Colonic mucosa (tissue), 4 donors: ENCODE data around the gene HINT2. TPM values are rescaled to one million over a fixed set of nuclear protein-coding genes. Genes with fewer than 3 reads are reported as not detected.

Source experiments
- DNase-seq: peaks from one replicate; pipeline ENCODE4 v3.0.0-alpha.2; 2020
- H3K27ac ChIP-seq: fragments of 200-600 bp; one replicate; pipeline ENCODE4 v1.8.0; 2021
- H3K27me3 ChIP-seq: fragments of 200-600 bp; one replicate; pipeline ENCODE4 v1.8.0; 2021
- H3K36me3 ChIP-seq: fragments of 200-600 bp; one replicate; pipeline ENCODE4 v1.8.0; 2021
- H3K4me1 ChIP-seq: fragments of 200-600 bp; one replicate; pipeline ENCODE4 v1.8.0; 2021; ENCODE audit warnings: mild to moderate bottlenecking
- H3K4me3 ChIP-seq: fragments of 200-600 bp; one replicate; pipeline ENCODE4 v1.8.0; 2021
- H3K9ac ChIP-seq, 2 donors: one replicate each; pipeline ENCODE4 v1.7.0; 2013; ENCODE audit warnings: control low read depth in 2 of 2, low read depth in 2 of 2, low read length in 2 of 2
- H3K9me3 ChIP-seq: fragments of 200-600 bp; one replicate; pipeline ENCODE4 v1.8.0; 2021
- CTCF ChIP-seq: fragments of 200-600 bp; IDR thresholded peaks from one replicate; pipeline ENCODE4 v1.8.0; 2022; ENCODE audit warnings: antibody characterized with exemption, mild to moderate bottlenecking
- intact Hi-C: fragments of 100-400 bp; cut with DNase I; formaldehyde crosslinking; loops from one replicate; pipeline ENCODE4 v1.14.1; 2022
- total RNA-seq, 2 donors: library from RNA; stranded (reverse); fragmentation: NEBNext Ultra II Directional in 1 of 2; extraction: Animal tissue kit (Norgen Biotek cat#: 25700) in 1 of 2; gene quantifications; one replicate each; pipeline ENCODE4 v1.2.1, GENCODE V29; 2021
- donor health status: healthy.
- donor health status: DM: no; HTN: no; CAD: no.
- donor health status: DM: no; HTN: no; CAD: no.

The HINT2 gene
- total RNA-seq, 2 donors from 2014 or later = 49.5 to 64.5 TPM

GRCh38 chr9:35844628-35845270 is 29.9 kb upstream of the HINT2 start:
- H3K36me3 ChIP-seq = no peaks in the 10 kb centered on the region
- no peak overlapping the region for H3K4me3 ChIP-seq
- DNase-seq = peak; percentile 73
- H3K27ac ChIP-seq = peak overlapping the region; percentile 26
- H3K4me1 ChIP-seq = peaks cover 8% of the 10 kb centered on the region
- H3K27me3 ChIP-seq = no peaks in the 10 kb centered on the region
- no peaks in the 10 kb centered on the region for H3K9me3 ChIP-seq
- TF ChIP-seq CTCF = no peak
- H3K9ac ChIP-seq = peak overlapping the region in 1 of 2 donors; percentile 21
- intact Hi-C loops = no loop called here

DNA sequence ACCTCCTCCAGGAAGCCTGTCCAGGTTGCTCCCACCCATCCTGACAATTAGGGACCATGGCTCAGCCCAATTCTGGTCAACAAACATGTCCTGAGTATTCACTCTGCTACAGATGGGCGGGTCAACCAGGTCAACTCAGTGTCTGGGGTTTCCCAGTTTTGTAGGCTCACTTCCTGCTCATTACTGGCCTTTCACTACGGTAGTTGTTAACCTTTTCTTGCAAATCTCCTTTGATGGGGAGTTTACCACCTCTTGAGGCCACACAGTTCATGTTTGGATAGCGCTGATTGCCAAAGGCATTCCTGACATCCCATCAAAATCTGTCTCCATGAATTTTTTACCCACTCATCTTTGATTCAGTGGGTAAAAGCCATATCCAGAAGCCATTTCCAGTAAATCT is 28.0 kb upstream of the HINT2 start:
- Histone ChIP-seq H3K9me3 (no peaks in the 10 kb centered on the region), H3K27ac (no peak overlapping the region), H3K36me3 (no peaks in the 10 kb centered on the region), H3K27me3 (no peaks in the 10 kb centered on the region), H3K9ac (no peak overlapping the region), H3K4me3 (no peak overlapping the region), H3K4me1 (peaks cover 8% of the 10 kb centered on the region)
- intact Hi-C loops = no loop called here
- DNase-seq = no peak
- no peak for TF ChIP-seq CTCF

- Histone ChIP-seq H3K36me3 (no peaks in the 10 kb centered on the region), H3K4me1 (peaks cover 8% of the 10 kb centered on the region), H3K27ac (no peak overlapping the region), H3K9me3 (no peaks in the 10 kb centered on the region), H3K4me3 (no peak overlapping the region), H3K27me3 (no peaks in the 10 kb centered on the region), H3K9ac (no peak overlapping the region)
- TF ChIP-seq CTCF = no peak
- intact Hi-C loops = no loop called here
- DNase-seq = no peak
Observed at GRCh38 chr9:35842020-35842745, 27.3 kb upstream of the HINT2 start.

DNA sequence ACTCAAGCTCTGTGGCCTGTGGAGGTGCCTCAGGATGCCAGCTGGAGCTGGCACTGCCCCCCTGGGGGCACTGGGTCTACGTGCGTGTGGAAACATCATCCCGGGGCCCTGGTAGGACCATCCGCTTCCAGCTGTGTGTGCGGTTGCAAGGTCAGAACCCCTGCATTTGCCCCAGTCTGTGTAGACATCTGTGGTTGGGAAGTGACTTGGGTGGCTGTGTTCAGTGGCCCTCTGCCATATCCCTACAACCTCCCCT is 26.7 kb upstream of the HINT2 start:
- Histone ChIP-seq H3K4me1 (peaks cover 8% of the 10 kb centered on the region), H3K36me3 (no peaks in the 10 kb centered on the region), H3K9me3 (no peaks in the 10 kb centered on the region), H3K27me3 (no peaks in the 10 kb centered on the region), H3K9ac (no peak overlapping the region), H3K4me3 (no peak overlapping the region), H3K27ac (no peak overlapping the region)
- intact Hi-C loops = no loop called here
- no peak for DNase-seq
- no peak for TF ChIP-seq CTCF

- Histone ChIP-seq H3K4me3 (no peak overlapping the region), H3K9ac (no peak overlapping the region), H3K27me3 (no peaks in the 10 kb centered on the region), H3K9me3 (no peaks in the 10 kb centered on the region), H3K36me3 (no peaks in the 10 kb centered on the region), H3K27ac (no peak overlapping the region), H3K4me1 (peaks cover 8% of the 10 kb centered on the region)
- intact Hi-C loops = no loop called here
- DNase-seq = no peak
- TF ChIP-seq CTCF = no peak
Observed at GRCh38 chr9:35840881-35841644, 26.2 kb upstream of the HINT2 start.
